Measurements from ENCODE around the gene ASCC1. TPM values are rescaled to one million over a fixed set of nuclear protein-coding genes. Genes with fewer than 3 reads are reported as not detected.

Gene ASCC1
- total and polyA plus RNA-seq, 2 of the 13 experiments (the other 11 are each of a cell fraction or from before 2014, with no cell fraction given): 21.6 to 30.1 TPM

GRCh38 chr10:72132854-72133253 lies 83.2 kb downstream of the ASCC1 start (continued):
- TF ChIP-seq, protein P1, sequence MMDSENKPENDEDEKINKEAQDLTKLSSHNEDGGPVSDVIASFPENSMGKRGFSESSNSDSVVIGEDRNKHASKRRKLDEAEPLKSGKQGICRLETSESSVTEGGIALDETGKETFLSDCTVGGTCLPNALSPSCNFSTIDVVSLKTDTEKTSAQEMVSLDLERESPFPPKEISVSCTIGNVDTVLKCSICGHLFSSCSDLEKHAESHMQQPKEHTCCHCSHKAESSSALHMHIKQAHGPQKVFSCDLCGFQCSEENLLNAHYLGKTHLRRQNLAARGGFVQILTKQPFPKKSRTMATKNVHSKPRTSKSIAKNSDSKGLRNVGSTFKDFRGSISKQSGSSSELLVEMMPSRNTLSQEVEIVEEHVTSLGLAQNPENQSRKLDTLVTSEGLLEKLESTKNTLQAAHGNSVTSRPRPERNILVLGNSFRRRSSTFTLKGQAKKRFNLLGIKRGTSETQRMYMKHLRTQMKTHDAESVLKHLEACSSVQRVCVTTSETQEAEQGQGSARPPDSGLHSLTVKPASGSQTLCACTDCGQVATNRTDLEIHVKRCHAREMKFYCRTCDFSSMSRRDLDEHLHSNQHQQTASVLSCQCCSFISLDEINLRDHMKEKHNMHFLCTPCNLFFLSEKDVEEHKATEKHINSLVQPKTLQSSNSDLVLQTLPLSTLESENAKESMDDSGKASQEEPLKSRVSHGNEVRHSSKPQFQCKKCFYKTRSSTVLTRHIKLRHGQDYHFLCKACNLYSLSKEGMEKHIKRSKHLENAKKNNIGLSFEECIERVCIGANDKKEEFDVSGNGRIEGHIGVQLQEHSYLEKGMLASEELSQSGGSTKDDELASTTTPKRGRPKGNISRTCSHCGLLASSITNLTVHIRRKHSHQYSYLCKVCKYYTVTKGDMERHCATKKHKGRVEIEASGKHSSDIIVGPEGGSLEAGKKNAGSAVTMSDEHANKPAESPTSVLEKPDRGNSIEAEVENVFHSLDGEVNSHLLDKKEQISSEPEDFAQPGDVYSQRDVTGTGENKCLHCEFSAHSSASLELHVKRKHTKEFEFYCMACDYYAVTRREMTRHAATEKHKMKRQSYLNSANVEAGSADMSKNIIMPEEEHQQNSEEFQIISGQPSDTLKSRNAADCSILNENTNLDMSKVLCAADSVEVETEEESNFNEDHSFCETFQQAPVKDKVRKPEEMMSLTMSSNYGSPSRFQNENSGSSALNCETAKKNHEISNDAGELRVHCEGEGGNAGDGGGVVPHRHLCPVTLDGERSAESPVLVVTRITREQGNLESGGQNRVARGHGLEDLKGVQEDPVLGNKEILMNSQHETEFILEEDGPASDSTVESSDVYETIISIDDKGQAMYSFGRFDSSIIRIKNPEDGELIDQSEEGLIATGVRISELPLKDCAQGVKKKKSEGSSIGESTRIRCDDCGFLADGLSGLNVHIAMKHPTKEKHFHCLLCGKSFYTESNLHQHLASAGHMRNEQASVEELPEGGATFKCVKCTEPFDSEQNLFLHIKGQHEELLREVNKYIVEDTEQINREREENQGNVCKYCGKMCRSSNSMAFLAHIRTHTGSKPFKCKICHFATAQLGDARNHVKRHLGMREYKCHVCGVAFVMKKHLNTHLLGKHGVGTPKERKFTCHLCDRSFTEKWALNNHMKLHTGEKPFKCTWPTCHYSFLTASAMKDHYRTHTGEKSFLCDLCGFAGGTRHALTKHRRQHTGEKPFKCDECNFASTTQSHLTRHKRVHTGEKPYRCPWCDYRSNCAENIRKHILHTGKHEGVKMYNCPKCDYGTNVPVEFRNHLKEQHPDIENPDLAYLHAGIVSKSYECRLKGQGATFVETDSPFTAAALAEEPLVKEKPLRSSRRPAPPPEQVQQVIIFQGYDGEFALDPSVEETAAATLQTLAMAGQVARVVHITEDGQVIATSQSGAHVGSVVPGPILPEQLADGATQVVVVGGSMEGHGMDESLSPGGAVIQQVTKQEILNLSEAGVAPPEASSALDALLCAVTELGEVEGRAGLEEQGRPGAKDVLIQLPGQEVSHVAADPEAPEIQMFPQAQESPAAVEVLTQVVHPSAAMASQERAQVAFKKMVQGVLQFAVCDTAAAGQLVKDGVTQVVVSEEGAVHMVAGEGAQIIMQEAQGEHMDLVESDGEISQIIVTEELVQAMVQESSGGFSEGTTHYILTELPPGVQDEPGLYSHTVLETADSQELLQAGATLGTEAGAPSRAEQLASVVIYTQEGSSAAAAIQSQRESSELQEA (CRISPR knock-in tag; IDR thresholded peaks at IDR 0.05; ENCODE audit: not compliant biosample characterization): no peak
- TF ChIP-seq, protein P2, sequence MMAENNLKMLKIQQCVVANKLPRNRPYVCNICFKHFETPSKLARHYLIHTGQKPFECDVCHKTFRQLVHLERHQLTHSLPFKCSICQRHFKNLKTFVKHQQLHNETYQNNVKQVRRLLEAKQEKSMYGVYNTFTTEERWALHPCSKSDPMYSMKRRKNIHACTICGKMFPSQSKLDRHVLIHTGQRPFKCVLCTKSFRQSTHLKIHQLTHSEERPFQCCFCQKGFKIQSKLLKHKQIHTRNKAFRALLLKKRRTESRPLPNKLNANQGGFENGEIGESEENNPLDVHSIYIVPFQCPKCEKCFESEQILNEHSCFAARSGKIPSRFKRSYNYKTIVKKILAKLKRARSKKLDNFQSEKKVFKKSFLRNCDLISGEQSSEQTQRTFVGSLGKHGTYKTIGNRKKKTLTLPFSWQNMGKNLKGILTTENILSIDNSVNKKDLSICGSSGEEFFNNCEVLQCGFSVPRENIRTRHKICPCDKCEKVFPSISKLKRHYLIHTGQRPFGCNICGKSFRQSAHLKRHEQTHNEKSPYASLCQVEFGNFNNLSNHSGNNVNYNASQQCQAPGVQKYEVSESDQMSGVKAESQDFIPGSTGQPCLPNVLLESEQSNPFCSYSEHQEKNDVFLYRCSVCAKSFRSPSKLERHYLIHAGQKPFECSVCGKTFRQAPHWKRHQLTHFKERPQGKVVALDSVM (CRISPR knock-in tag; IDR thresholded peaks at IDR 0.05): no peak
- no peak for TF ChIP-seq ZNF614 (CRISPR knock-in tag; IDR thresholded peaks at IDR 0.05; ENCODE audit: borderline replicate concordance)
- TF ChIP-seq ZNF296 (CRISPR knock-in tag; conservative IDR thresholded peaks at IDR 0.05): no peak
- TF ChIP-seq TAF15 (IDR thresholded peaks at IDR 0.05; ENCODE audit: low read depth, low read length, poor library complexity, severe bottlenecking): no peak
- no peak for TF ChIP-seq MZF1 (CRISPR knock-in tag; IDR thresholded peaks at IDR 0.05; ENCODE audit: borderline replicate concordance)
- TF ChIP-seq CEBPG (CRISPR knock-in tag; IDR thresholded peaks at IDR 0.05): no peak

All from HepG2 (cell line).